Measurements from ENCODE around the gene HDAC3. TPM values are rescaled to one million over a fixed set of nuclear protein-coding genes. Genes with fewer than 3 reads are reported as not detected.
A peak's percentile ranks its signal among the peaks of the same experiment; 100 is the strongest.

Gene HDAC3
- total and polyA plus RNA-seq, 9 donors: 34.2 to 73.8 (median 49.4) TPM

GRCh38 chr5:141664733-141665461 lies 28.2 kb upstream of the HDAC3 start:
- H3K36me3 ChIP-seq: no peaks in the 10 kb centered on the region
- H3K4me3 ChIP-seq: no peak overlapping the region
- 24 to 34% (median 25%) methylated on average over 13 of the region's 13 CpGs for WGBS, 3 donors
- H3K27ac ChIP-seq: no peak overlapping the region
- H3K4me1 ChIP-seq (ENCODE audit: insufficient read depth): no peaks in the 10 kb centered on the region
- TF ChIP-seq CTCF (IDR thresholded peaks at IDR 0.05) (peak; percentile 64 to 67 (median 66)), EP300 (IDR thresholded peaks at IDR 0.05) (no peak), POLR2A (IDR thresholded peaks at IDR 0.05) (no peak)
- peak; percentile 66 to 87 (median 78) for DNase-seq
- no peaks in the 10 kb centered on the region for H3K9me3 ChIP-seq
- H3K27me3 ChIP-seq: no peaks in the 10 kb centered on the region
- intact Hi-C loops (cut with DNase I): no loop called here

- no peak for TF ChIP-seq EP300 (IDR thresholded peaks at IDR 0.05)
- no peak for TF ChIP-seq CTCF (IDR thresholded peaks at IDR 0.05)
- TF ChIP-seq POLR2A (IDR thresholded peaks at IDR 0.05): no peak
- DNase-seq: no peak
- no peak overlapping the region for H3K4me3 ChIP-seq
- 72 to 81% (median 74%) methylated on average over 8 of the region's 8 CpGs for WGBS, 3 donors
- H3K27me3 ChIP-seq: no peaks in the 10 kb centered on the region
- H3K27ac ChIP-seq: no peak overlapping the region
- H3K9me3 ChIP-seq: no peaks in the 10 kb centered on the region
- intact Hi-C loops (cut with DNase I): no loop called here
- H3K4me1 ChIP-seq (ENCODE audit: insufficient read depth): no peaks in the 10 kb centered on the region
- H3K36me3 ChIP-seq: no peaks in the 10 kb centered on the region
Observed at GRCh38 chr5:141663506-141663905, 26.9 kb upstream of the HDAC3 start.

GRCh38 chr5:141662028-141662427 lies 25.4 kb upstream of the HDAC3 start:
- intact Hi-C loops (cut with DNase I): no loop called here

GRCh38 chr5:141657937-141658545 lies 21.4 kb upstream of the HDAC3 start:
- DNase-seq: no peak
- no peaks in the 10 kb centered on the region for H3K36me3 ChIP-seq

More at GRCh38 chr5:141662028-141662427, 25.4 kb upstream of the HDAC3 start:
- no peak for DNase-seq
- TF ChIP-seq EP300 (IDR thresholded peaks at IDR 0.05): no peak
- no peak for TF ChIP-seq POLR2A (IDR thresholded peaks at IDR 0.05)
- no peak for TF ChIP-seq CTCF (IDR thresholded peaks at IDR 0.05)
- WGBS, 3 donors: 77 to 84% (median 82%) methylated on average over 17 of the region's 17 CpGs
- H3K9me3 ChIP-seq: no peaks in the 10 kb centered on the region
- no peaks in the 10 kb centered on the region for H3K36me3 ChIP-seq
- H3K4me1 ChIP-seq (ENCODE audit: insufficient read depth): no peaks in the 10 kb centered on the region
- H3K27me3 ChIP-seq: no peaks in the 10 kb centered on the region
- H3K27ac ChIP-seq: no peak overlapping the region
- H3K4me3 ChIP-seq: no peak overlapping the region

More at GRCh38 chr5:141657937-141658545, 21.4 kb upstream of the HDAC3 start:
- H3K4me3 ChIP-seq: no peak overlapping the region
- H3K9me3 ChIP-seq: no peaks in the 10 kb centered on the region
- TF ChIP-seq POLR2A (IDR thresholded peaks at IDR 0.05) (no peak), CTCF (IDR thresholded peaks at IDR 0.05) (no peak), EP300 (IDR thresholded peaks at IDR 0.05) (no peak)
- WGBS, 3 donors: 71 to 80% (median 77%) methylated on average over 8 of the region's 8 CpGs
- intact Hi-C loops (cut with DNase I): no loop called here
- no peak overlapping the region for H3K27ac ChIP-seq
- H3K4me1 ChIP-seq (ENCODE audit: insufficient read depth): no peaks in the 10 kb centered on the region
- no peaks in the 10 kb centered on the region for H3K27me3 ChIP-seq

Data from ovary (tissue), 9 donors.